ENCODE results near the gene SLC1A1.

SLC1A1 gene

GRCh38 chr9:4622016-4622415 is 131.7 kb downstream of the SLC1A1 start:
- no peak for DNase-seq

- no peak for DNase-seq
These were observed 140.6 kb downstream of the SLC1A1 start for GRCh38 chr9:4630836-4631235.
